ENCODE measurements around the gene MSANTD3.

DNA sequence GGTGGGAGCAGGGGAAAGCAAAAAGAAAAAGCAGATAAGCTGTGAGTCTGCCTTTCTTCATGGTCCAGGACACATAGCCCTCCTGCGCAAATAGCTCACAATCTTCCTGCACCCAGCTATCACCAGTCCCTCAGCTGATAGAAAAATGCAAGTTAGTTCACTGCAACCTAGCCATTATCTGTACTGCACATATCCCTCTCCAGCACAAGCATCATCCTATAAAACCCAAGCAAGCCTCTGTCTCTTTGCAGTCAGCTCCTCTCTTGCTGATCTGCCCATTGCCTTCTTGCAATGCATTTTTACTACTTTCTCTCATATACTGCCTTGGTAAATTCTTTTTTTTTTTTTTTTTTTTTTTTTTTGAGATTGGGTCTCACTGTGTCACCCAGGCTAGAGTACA, 20.0 kb upstream of the MSANTD3 start:
- TF ChIP-seq POLR2A (IDR thresholded peaks at IDR 0.05; ENCODE audit: low read length) (no peak), GATA1 (IDR thresholded peaks at IDR 0.05; ENCODE audit: low read depth, low read length) (no peak)

Data from erythroblast (primary cell).